HPDE6-E6E7 (cell line): ENCODE results near the gene HDAC4.

Experiments used
- DNase-seq: peaks from one replicate; pipeline ENCODE4 v3.0.0; 2011; ENCODE audit warnings: missing footprints; ENCODE audit errors: extremely low spot score

Gene HDAC4

DNA sequence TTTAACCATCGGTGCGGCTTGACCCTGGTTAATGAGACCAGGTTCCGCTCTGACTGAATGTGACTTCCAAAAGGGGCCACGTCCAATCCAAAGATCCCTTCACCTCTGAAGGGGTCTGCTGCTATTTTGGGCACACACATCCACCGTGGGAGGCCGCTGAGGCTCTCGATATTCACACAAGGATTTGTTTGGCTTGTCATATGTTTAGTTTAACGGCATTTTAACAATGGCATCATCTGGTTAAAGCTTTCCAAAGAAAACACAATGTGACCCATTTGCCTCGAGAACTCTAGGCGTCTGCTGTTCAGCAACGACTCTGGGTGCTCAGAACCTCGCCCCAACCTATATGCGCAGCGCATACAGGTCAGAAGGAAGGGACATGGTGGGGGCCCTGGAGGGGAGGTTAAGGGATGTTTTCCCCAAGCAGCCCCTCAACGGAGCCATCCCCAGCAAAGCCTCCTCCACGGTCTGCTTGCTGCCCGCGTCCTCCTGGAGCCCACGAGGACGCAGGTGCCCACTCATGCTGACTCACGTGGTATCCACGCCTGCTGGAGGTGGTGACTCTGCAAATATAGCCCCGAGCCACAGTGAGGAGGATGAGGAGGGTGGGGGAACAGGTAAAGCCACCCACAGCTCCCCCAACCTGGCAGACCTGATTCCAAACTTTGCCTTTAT, 260.3 kb downstream of the HDAC4 start:
- DNase-seq: no peak

DNA sequence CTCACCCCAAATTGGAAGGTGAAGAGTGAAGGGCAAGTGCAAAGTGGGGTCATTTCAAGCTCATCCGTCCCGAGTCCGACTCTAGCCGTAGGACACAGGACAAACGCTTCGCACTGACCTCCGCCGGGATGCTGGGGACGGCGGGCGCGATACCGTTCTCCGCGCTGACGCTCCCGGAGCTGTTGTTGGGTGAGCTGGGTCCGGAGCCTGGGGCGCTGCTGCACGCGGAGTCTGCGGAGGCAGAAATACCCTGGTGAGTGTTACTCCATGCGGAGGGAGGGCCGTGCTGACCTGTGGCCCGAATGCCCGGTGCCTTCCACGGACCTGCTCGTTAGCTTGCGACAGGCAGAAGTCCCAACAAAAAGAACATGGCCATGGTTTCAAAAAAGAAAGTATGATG, 261.3 kb downstream of the HDAC4 start:
- DNase-seq: no peak

DNA sequence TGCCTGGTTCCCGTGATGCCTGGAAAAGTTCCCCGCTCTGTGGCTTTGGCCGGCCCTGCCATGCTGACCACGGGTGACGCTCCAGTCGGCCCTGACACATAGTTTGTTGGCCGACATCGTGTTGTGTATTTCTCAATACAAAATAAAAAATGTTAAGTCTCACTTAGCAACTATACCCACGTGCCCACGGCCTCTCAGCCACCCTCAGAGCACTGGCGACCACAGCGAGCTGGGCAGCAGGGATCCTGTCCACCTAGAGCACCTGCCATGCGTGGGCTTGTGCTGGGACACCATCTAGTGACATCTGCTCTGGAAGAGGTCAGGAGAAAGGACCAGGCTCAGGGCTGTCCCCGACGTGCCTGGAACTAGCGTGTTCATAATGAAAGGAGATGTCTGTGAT, 261.7 kb downstream of the HDAC4 start:
- DNase-seq: no peak

DNA sequence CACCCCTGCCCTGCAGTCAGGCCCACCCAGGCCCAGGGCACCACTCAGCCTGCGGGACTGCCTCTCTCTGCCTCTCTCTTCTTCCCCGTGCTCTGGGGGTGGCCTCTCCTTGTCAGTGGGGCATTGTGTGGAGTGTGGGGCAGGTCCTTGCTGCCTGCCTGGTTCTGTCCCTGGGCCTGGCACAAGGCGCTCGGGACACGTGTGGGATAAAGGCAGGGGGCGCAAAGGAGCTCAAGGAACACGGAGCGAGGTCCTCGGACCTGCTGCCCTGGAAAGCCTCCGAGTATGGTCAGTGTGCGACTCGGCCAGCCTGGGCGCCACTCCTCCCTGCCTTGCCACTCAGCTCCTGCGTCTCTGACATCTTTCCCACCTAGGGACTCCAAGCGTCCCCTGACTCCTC, 262.2 kb downstream of the HDAC4 start:
- no peak for DNase-seq

DNA sequence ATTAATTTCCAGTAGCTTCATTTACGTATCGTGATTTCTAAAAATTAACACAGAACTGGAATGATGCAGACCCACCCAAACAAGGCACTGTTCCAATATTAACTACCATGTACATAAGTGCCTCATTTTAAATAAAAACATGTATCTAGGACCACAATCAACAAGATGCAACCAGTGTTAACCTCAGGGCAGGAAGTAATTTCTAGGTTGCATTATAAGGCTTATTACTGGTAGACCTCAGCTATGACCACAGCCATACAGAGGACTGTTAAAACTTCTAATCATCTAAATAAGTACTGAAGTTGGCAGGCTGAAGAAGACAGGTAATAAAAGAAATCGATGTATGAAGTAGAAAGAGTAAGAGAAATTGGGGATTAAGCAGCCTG, 262.9 kb downstream of the HDAC4 start:
- no peak for DNase-seq

DNA sequence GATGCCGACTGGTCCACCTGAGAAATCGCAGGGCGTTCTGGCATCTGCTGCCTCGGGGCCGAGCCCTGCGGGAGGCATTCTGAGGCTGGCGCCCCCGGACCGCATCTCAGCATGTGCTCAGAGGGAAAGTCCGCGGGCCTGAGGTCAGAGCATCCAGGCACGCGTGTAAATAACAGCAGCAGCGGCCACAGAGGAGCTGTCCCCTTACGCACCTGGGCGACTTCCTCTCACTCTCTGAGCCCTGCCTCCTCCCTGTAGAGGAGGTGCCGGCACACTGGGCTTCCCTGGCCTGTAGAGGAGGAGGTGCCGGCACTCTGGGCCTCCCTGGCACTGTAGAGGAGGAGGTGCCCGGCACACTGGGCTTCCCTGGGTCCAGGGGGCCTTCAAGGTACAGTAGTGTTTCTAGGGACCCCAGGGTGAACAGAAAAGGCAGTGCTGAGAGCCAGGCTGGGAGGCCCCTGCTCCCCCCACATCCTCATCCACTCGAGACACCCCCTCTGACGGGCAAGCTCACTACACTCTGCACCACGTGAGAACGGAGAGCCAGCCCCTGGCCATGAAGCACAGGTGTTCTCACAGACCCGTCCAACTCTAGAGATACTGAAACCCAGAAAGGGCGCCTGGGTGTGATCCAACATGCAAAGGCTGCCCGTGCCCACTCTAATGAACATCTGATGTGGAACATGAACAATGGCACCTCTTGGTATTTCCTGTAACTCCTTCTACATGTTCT, 263.5 kb downstream of the HDAC4 start:
- DNase-seq: no peak

DNA sequence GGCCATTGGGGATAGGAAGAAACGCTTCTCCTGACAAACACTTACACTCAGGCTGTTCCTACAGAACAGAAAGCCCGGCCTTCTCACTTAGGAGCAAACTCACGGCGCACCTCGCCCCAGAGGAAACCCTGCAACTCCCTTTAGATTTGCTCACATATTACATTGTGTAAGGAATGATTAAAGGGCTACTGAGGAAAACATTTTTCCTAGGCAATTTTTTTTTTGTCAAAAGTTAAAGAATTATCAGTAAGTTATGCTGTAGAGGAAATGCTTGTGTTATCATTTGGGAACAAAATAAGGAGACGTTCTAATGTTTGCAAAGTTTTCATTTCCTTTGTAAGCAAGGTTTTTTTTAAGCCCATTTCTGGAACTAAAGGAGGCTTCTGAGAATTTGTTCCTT, 264.1 kb downstream of the HDAC4 start:
- DNase-seq: no peak

DNA sequence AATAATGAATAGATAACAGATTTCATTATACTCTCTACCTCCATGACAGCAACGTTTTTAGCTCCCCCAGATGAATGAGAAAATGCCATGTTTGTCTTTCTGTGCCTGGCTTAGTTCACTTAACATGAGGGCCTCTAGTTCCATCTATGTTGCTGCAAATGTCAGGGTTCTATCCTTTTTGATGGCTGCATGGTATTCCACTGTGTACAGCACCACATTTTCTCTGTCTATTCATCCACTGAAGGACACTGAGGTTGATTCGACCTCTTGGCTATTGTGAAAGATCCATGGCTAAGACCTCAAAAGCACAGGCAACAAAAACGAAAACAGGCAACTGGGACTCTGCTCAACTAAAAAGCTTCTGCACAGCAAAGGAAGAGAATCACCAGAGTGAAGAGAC, 264.6 kb downstream of the HDAC4 start:
- DNase-seq: no peak

DNA sequence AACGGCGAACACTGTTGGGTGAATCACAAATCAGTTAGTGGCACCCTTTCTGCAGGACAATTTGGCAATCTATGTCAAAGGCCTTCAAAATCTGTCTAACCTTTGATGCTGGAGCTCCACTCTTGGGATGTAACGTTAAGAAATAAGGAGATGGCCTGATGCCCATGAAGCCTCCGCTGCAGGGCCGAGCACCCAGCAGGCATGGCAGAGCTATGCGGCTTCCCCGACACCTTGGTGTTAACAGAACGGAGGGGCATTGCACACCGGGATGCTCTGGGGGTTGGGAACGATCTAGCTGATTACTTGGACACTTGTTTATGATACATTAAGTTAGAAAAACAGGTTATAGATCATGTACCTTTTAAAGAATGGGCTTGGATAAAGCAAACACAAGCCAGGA, 265.3 kb downstream of the HDAC4 start:
- no peak for DNase-seq

DNA sequence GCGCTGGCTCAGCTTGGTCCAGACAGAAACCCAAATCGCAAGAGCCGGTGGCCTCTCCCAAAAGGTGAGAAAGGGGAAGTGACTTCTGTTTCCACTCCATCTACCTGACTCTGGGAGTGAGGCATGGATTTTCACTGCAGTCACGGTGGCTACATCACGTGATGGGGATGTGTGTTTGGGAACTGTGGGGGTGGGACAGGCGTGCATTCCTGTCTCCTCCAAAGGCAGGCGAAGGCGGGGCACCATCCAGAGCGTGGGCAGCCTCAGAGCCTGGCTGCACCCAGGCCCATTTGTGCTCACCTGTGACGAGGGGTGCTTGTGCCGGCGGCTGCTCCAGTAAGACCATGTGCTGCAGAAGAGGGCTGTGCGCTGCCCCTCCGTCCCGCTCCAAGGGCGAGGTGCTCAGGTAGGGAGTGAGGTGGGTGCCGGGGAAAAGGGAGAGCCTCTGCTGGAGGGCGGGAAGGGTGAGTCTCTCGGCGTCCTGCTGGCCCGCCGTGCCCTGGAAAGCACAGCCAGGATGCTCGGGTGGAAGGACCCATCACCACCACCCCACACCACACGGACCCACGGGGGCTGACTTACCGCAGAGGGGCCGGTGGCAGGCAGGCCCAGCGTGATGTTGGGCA, 266.8 kb downstream of the HDAC4 start:
- DNase-seq: no peak

DNA sequence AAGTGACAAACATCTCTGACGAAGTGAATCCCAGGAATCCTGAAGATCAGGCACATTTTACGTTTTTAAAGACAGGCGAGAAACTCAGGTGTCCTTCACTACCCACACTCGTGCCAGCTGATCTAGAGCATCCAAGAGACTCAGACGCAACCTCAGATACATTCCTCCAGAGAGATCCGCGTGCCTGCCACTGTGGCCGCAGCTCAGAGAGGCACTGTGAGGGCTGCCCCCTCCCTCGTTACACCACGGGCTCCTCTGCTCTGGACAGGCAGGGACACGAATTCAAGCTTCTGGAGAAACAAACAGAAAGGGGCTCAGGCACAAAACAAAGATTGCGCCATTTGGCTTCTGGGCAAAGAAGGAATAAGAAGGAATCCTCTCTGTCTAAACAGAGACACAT, 268.0 kb downstream of the HDAC4 start:
- no peak for DNase-seq

DNA sequence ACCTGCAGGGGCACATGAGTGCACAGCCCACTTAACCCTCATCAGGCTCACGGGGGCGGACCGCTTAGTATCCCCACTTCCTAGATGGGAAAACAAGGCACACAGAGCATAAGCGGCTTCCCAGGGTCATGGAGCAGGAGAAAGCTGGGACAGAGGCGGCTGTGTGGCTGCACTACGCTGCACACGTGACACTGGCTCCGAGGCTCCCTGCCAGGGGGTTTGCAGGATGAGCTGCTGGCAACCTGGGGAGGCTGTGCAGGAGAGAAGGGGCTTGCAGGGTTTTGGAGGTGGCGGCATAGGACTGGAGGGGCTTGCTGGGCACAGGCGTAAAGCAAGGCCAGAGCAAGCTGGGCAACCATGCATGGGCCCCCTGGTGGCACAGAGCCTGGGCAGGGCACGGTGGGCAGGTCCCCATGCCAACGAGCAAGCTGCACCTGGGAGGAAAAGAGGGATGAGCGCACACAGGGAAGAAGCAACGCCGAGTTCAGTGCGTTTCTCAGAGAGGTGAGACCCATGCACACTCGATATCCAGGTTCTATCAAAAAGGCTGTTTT, 268.6 kb downstream of the HDAC4 start:
- DNase-seq: no peak

DNA sequence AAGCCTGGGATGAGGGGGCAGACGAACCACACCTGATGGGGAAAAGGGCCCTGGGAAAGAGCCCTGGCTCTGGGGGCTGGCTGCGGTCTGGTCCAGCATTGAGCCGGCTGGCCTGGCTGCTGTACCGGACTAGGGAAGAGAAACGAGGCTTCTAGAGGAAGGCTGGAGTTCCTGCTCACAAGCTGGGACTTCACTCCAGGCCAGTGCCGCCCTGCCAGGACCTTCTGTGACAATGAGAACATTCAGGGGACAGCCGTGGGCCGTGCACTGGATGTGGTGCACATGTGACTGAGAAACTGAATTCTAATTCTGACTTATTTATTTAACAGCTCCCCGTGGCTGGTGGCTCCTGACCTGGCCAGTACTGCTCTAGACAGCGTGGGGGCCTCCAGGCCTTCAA, 269.3 kb downstream of the HDAC4 start:
- no peak for DNase-seq

DNA sequence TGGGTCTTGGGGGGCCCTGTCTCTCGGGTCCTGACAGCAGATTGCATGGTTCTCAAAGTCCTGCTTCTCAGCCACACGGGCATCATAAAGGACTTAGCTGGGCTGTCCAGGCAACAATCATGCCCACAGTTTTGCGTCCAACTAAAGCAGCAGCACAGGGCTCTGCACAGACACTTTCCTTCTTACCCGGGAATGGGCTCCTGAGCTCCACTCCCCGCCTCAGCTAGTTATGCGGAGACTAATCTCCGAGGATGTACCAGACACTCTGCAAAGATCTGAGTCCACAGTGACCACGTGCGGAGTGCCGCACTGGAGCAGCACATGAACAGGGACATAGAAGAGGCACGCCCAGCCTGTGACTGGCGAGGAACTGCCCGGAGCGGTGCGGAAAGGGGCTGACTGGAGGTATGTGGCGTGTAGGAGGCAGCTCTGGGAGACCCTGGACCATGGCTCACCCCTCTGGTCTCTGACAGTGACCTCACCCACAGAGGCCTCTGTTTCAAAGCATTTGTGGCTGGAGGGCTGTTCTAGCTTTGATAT, 270.0 kb downstream of the HDAC4 start:
- no peak for DNase-seq

DNA sequence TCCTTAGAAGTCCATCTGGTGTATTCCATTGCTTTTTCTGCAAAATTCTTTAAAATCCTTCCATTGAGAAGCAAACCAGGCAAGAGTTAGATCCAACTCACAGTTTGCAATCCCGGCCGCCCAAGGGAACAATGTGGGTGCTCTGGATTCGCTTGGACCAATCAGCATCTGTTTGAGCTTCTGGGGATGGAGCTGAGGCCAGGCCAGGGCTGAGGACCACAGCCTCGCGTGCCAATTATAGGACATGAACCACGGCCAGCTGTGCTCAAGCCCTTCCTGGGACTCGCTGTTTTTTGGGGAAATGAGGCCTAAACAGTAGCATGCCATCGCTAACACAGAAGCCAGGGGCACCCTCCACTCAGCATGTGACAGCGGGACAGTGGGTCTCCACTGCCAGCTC, 270.8 kb downstream of the HDAC4 start:
- DNase-seq: no peak

DNA sequence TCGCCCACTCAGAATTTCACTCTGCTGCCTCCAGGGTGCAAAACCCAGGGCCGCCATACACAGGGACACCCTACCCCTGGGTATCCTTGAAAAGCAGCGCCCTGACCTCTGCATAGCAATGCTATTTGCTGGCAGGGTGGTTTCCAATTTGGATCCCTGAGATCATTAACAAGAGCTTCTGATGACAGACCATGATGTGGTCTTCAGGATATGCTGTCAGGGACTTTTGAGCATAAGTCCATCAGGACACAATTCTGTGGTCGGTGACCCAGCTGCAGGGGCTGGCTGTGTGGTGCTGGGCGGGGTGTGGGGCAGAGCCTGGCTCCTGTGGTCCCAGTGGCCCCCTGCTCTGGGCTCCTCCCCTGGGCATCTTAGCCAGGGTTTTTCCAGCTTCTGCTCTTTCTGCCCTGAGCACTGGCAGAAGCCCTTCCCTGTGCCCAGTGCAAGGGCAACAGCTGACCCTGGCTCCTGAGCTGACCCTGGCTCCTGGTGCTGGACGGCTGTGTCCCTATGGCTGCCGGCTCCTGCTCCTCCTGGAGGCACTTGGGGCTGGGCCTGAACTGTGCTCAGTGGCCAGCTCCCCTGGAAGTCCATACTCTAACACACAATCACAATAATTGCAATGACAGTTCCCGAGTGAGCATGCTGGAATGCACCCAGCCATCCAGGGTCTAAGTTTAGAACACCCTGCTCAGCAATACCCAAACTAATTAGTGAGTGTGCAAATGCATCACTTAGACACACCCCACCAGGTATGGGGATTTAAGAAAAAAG, 271.5 kb downstream of the HDAC4 start:
- no peak for DNase-seq

DNA sequence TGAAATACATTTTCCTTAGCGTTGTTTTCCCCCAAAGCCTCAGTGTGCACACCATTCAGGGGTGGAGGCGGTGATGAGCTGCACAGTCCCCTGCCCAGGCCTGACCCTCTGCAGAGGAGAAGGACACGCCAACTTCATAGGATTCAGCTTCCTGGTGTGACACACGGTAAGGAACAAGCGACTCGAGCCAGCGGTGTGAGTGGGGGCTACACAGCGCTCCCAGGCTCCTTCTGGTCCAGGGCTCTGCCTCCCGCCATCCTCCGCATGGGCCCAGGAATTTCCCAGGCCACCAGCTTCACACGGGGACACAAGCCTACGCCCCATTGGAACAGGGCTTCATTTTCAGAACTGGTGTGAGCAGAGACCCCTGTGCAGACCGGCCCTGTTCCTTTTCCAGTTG, 272.1 kb downstream of the HDAC4 start:
- DNase-seq: no peak

DNA sequence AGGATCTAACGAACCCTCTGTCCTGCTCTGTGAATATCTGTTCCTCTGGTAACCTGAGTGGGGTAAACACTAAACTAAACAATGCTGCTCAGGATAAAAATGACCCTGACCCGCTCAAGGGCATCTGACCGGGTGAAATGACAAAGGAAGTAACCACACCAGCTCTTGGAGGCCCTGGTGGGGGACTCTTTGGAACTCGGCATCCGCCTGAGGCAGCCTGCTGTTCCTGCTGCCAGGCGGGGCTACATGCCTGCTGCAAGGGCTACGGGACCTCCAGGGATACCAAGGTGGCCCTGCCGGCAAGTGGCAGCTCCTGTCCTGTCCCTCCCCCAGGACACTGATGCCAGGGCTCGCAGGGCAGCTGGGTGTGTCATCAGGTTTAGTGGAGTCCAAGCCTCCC, 273.3 kb downstream of the HDAC4 start:
- no peak for DNase-seq

DNA sequence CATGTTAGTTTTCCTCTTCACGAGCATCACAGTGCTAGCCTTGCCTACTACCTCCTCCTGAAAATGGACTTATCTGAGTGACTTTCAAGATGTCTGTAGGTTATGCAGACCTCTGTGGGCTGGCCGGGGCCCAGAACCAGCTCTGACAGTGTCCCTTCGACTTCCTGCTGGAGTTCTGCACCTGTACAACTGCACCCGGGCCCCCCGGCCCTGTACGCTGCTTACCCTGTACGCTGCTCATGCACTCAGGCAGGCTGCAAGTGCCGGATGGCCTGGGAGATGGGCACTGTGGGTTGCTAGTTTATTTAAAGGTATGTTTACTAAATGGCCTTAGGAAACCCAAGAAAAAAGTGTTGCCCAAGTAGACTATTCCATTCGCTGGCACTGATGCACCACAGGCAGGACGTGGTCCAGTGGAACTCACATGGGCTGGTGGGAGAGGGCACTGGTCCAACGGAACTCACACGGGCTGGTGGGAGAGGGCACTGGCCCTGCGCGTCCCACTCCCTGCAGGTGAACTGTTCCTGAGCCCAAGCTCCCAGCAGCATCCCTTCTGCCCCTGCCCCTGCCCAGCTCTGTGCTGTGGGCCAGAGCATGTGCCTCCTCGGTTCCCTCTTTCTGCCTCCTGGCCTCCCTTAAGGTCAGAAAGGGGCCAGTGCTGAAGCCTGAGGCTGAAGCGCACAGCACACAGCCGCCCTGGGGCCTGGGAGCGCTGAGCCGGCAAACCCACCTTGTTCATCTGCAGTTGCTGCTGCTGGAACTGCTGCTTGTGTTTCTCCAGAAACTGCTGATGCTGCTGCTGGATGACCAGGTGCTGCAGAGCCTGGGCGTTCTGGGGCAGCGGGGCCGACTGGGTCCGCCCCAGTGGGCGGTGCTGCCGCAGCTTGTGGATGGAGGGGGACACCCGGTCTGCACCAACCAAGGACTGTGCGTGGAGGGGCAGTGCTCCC, 274.8 kb downstream of the HDAC4 start:
- no peak for DNase-seq

DNA sequence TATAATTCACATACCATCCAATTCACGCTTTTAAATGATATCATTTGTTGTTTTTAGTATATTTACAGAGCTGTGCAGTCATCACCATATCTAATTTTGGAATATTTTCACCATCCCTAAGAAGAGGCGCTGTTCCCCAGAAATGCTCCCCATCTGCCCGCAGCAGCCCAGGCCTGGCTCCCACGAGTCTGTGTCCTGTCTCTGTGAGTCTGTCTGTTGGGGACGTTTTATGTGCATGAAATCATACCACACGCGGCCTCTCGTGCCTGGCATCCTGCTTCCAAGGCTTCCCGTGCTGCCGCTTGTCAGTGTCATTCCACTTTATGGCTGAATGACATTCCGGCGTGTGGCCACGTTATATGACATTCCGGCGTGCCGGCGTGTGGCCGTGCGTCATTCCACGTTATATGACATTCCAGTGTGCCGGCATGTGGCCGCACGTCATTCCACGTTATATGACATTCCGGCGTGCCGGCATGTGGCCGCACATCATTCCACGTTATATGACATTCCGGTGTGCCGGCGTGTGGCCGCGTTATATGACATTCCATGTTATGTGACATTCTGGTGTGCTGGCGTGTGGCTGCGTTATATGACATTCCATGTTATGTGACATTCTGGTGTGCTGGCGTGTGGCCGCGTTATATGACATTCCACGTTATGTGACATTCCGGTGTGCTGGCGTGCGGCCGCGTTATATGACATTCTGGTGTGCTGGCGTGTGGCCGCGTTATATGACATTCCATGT, 276.5 kb downstream of the HDAC4 start:
- DNase-seq: no peak
